ENCODE data around the gene ANKRD11. TPM values are rescaled to one million over a fixed set of nuclear protein-coding genes. Genes with fewer than 3 reads are reported as not detected.
A peak's percentile ranks its signal among the peaks of the same experiment; 100 is the strongest.
"Not testable (repeated sequence)": the region's sequence is repeated elsewhere in the genome, so short reads cannot be mapped to it uniquely, and the experiment has no call there.

Gene ANKRD11
- total RNA-seq, 3 donors from 2014 or later = 153 to 181 (median 162) TPM

DNA sequence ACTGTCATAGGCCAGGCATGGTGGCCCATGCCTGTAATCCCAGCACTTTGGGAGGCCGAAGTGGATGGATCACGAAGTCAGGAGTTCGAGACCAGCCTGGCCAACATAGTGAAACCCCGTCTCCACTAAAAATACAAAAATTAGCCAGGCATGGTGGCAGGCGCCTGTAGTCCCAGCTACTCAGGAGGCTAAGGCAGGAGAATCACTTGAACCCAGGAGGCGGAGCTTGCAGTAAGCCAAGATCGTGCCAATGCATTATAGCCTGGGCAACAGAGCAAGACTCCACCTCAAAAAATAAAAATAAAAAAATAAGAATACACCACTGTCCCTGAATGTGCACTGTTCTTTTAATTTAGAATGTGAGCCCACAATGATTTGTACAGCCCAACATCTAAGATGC, 61.8 kb downstream of the ANKRD11 start:
- peaks cover 39% of the 10 kb centered on the region for H3K4me1 Mint-ChIP-seq (ENCODE audit: low read depth)
- DNase-seq; H3K27me3 Mint-ChIP-seq (ENCODE audit: low read depth); H3K9me3 Mint-ChIP-seq; ATAC-seq; H3K4me3 Mint-ChIP-seq: not testable (repeated sequence)
- peaks cover 11% of the 10 kb centered on the region for H3K36me3 Mint-ChIP-seq (ENCODE audit: insufficient read depth)

- no peaks in the 10 kb centered on the region for H3K27me3 Mint-ChIP-seq (ENCODE audit: low read depth)
- ATAC-seq (no peak), DNase-seq (no peak)
- no peaks in the 10 kb centered on the region for H3K9me3 Mint-ChIP-seq
- H3K36me3 Mint-ChIP-seq (ENCODE audit: insufficient read depth) = peaks cover 11% of the 10 kb centered on the region
- H3K4me3 Mint-ChIP-seq = no peak overlapping the region
- H3K4me1 Mint-ChIP-seq (ENCODE audit: low read depth) = peaks cover 54% of the 10 kb centered on the region
Observed at GRCh38 chr16:89426736-89427530, 63.4 kb downstream of the ANKRD11 start.

DNA sequence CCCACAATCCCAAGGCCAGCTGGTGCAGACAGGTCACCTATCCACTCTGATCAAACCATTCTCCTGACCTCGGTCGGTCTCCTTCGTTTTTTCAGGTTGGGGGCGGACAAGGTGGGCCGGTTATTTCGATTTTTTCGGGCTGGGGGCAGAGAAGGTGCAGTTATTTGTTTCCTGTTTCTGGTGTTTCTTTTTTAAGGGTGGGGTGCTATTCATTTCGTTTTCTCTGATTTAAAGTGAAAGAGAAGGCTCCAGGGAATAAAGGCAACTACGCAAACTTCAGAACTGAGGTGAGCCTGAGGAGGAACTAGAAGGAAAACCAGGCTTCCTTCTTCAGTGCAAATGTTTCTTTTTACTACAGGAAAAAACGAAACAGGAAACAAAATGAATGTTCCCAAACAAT, 64.8 kb downstream of the ANKRD11 start:
- Mint-ChIP-seq H3K4me3 (peak overlapping the region; percentile 13), H3K36me3 (ENCODE audit: insufficient read depth) (peaks cover 11% of the 10 kb centered on the region), H3K9me3 (no peaks in the 10 kb centered on the region), H3K27me3 (ENCODE audit: low read depth) (no peaks in the 10 kb centered on the region), H3K4me1 (ENCODE audit: low read depth) (peaks cover 62% of the 10 kb centered on the region)
- no peak for DNase-seq
- ATAC-seq = no peak

DNA sequence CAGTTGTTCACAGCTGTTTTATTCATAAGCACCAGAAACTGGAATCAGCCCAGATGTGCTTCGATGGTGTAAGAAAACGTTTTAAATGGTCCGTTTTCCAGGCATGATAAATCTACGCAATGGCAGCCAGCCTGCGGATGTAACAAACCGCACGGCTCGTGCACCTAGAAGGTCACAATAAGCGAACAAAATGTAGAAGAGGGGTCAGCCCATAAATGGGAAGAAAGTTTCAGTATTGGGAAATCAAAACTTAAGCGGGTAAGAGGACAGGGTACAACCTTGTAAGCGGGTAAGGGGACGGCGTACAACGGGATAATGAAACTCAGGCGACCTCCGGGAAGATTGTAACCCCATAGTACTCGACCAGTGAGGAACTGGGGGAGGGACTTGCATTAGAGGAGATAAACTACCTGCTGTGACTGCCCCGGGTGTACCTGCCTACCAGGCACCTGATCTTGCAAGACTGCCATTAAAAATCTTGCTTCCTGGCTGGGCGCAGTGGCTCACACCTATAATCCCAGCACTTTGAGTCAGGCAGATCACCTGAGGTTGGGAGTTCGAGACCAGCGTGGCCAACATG, 66.6 kb downstream of the ANKRD11 start:
- ATAC-seq (no peak), DNase-seq (no peak)
- H3K27me3 Mint-ChIP-seq (ENCODE audit: low read depth) = no peaks in the 10 kb centered on the region
- H3K9me3 Mint-ChIP-seq = no peaks in the 10 kb centered on the region
- peaks cover 76% of the 10 kb centered on the region for H3K4me1 Mint-ChIP-seq (ENCODE audit: low read depth)
- peaks cover 9% of the 10 kb centered on the region for H3K36me3 Mint-ChIP-seq (ENCODE audit: insufficient read depth)
- no peak overlapping the region for H3K4me3 Mint-ChIP-seq

- ATAC-seq = peak; percentile 86 to 87
Observed at GRCh38 chr16:89422905-89423630, 67.3 kb downstream of the ANKRD11 start.

DNA sequence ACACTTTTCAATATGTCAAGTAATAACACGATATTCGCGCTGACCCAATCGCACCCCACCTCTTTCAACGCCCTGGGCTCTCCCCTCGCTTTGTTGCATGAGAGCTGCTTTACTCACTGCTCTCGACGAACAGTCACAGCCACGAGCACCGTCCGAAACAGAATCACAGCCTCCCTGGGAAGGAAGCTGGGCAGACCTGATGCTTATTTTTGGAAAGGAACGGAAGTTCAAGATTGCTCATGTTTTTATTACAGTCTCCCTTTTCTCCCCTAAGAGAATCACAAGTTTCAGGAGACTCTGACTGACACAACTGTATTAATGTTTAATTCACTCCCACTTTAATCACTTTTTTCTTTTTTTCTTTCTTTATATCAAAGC, 67.8 kb downstream of the ANKRD11 start:
- Mint-ChIP-seq H3K9me3 (no peaks in the 10 kb centered on the region), H3K36me3 (ENCODE audit: insufficient read depth) (peaks cover 12% of the 10 kb centered on the region), H3K4me1 (ENCODE audit: low read depth) (peaks cover 87% of the 10 kb centered on the region), H3K27me3 (ENCODE audit: low read depth) (no peaks in the 10 kb centered on the region), H3K4me3 (peak overlapping the region; percentile 47)
- ATAC-seq (peak; percentile 77 to 82), DNase-seq (no peak)

More at GRCh38 chr16:89422905-89423630, 67.3 kb downstream of the ANKRD11 start:
- Mint-ChIP-seq H3K4me1 (ENCODE audit: low read depth) (peaks cover 82% of the 10 kb centered on the region), H3K36me3 (ENCODE audit: insufficient read depth) (peaks cover 12% of the 10 kb centered on the region), H3K9me3 (no peaks in the 10 kb centered on the region), H3K27me3 (ENCODE audit: low read depth) (no peaks in the 10 kb centered on the region), H3K4me3 (peak overlapping the region; percentile 47)
- peak; percentile 51 for DNase-seq

GRCh38 chr16:89421300-89421699, 69.1 kb downstream of the ANKRD11 start:
- H3K4me1 Mint-ChIP-seq (ENCODE audit: low read depth) = peaks cover 85% of the 10 kb centered on the region

GRCh38 chr16:89420204-89420603, 70.2 kb downstream of the ANKRD11 start:
- no peak for ATAC-seq
- Mint-ChIP-seq H3K4me3 (peak overlapping the region; percentile 16), H3K4me1 (ENCODE audit: low read depth) (peaks cover 80% of the 10 kb centered on the region), H3K9me3 (no peaks in the 10 kb centered on the region), H3K27me3 (ENCODE audit: low read depth) (no peaks in the 10 kb centered on the region), H3K36me3 (ENCODE audit: insufficient read depth) (peaks cover 14% of the 10 kb centered on the region)
- no peak for DNase-seq

More at GRCh38 chr16:89421300-89421699, 69.1 kb downstream of the ANKRD11 start:
- H3K4me3 Mint-ChIP-seq; DNase-seq; H3K9me3 Mint-ChIP-seq; H3K27me3 Mint-ChIP-seq (ENCODE audit: low read depth); ATAC-seq: not testable (repeated sequence)
- peaks cover 11% of the 10 kb centered on the region for H3K36me3 Mint-ChIP-seq (ENCODE audit: insufficient read depth)

- Mint-ChIP-seq H3K4me1 (ENCODE audit: low read depth) (peaks cover 75% of the 10 kb centered on the region), H3K36me3 (ENCODE audit: insufficient read depth) (peaks cover 16% of the 10 kb centered on the region), H3K27me3 (ENCODE audit: low read depth) (no peaks in the 10 kb centered on the region), H3K4me3 (no peak overlapping the region), H3K9me3 (no peaks in the 10 kb centered on the region)
- ATAC-seq (no peak), DNase-seq (no peak)
Observed at GRCh38 chr16:89418352-89418751, 72.0 kb downstream of the ANKRD11 start.

DNA sequence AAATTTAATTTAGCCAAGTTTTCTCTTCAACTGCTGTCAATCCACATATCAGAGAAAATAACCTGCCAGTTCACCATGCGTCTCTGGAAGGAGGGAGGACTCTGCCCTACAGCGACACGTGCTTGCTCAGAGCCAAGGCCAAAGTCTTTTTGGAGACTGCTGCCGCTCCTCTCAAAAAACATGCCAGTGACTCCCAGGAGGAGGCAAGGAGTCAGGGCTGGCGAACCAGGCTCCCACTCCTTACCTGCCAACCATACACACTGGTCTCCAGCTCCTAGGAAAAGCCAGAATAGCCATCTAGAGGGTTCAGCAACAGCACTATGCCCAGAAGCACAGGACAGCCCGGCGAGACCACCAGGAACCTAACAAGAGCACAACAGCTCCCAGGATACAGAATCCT, 73.0 kb downstream of the ANKRD11 start:
- Mint-ChIP-seq H3K36me3 (ENCODE audit: insufficient read depth) (peaks cover 16% of the 10 kb centered on the region), H3K27me3 (ENCODE audit: low read depth) (no peaks in the 10 kb centered on the region), H3K4me1 (ENCODE audit: low read depth) (peaks cover 75% of the 10 kb centered on the region), H3K4me3 (no peak overlapping the region), H3K9me3 (no peaks in the 10 kb centered on the region)
- DNase-seq (no peak), ATAC-seq (no peak)

DNA sequence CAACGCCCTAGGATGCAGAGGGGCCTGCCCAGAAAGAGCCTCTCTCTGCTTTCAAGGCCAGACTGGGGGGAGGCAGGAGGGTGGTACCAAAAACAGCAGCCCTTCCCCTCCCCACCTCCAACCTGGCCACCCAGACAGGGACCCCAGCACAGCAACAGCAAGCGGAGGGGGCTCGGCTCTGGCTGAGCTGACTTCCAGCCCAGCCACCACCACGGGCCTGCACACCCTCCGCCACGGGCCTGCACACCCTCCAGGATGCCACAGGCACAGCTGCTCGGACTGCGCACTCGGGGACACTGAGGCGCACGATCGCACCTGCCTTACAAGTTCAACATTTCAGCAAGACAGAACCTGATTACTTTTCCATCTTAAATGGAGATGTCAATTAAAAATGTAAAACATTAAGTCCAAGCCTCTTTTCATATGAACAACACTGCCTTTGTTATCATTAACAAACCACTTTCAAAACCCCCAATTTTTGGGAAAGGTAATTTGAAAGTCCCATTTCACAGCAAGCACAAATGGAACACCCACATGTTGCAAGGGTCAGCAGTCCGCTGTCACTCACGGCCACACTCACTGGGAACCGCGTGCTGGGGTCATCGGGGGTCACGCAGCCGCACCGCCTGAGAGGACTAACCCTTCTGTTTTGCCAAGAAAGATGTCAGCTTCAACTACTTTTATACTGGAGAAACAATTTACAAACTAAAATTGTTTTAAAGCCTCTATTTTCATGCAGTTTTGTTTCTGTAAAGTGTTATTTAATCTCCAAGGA, 76.4 kb downstream of the ANKRD11 start:
- H3K36me3 Mint-ChIP-seq (ENCODE audit: insufficient read depth) = peaks cover 13% of the 10 kb centered on the region
- no peaks in the 10 kb centered on the region for H3K9me3 Mint-ChIP-seq
- H3K4me3 Mint-ChIP-seq = no peak overlapping the region
- ATAC-seq (no peak), DNase-seq (no peak)
- H3K27me3 Mint-ChIP-seq (ENCODE audit: low read depth) = no peaks in the 10 kb centered on the region
- H3K4me1 Mint-ChIP-seq (ENCODE audit: low read depth) = peaks cover 75% of the 10 kb centered on the region

DNA sequence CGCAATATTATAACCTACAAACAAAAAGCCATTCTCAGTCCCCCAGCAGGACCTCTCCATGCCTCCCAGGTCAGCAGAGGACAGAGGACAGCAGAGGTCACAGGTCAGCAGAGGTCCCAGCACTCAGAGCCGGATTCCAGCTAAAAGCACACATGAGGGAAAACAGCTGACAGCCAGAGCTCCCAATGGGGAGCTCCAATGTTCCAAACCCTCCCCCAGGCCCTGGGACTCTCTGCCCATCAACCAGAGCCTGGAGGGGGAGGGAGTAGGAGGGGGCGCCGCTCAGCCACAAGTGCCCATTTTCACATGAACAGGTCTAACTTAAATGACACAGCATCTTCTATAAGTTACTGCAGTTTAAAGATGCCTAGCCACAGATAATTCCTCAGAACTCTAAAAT, 77.5 kb downstream of the ANKRD11 start:
- no peaks in the 10 kb centered on the region for H3K9me3 Mint-ChIP-seq
- H3K27me3 Mint-ChIP-seq (ENCODE audit: low read depth) = no peaks in the 10 kb centered on the region
- no peak for DNase-seq
- peaks cover 79% of the 10 kb centered on the region for H3K4me1 Mint-ChIP-seq (ENCODE audit: low read depth)
- ATAC-seq = no peak
- H3K4me3 Mint-ChIP-seq = no peak overlapping the region
- H3K36me3 Mint-ChIP-seq (ENCODE audit: insufficient read depth) = peaks cover 11% of the 10 kb centered on the region

DNA sequence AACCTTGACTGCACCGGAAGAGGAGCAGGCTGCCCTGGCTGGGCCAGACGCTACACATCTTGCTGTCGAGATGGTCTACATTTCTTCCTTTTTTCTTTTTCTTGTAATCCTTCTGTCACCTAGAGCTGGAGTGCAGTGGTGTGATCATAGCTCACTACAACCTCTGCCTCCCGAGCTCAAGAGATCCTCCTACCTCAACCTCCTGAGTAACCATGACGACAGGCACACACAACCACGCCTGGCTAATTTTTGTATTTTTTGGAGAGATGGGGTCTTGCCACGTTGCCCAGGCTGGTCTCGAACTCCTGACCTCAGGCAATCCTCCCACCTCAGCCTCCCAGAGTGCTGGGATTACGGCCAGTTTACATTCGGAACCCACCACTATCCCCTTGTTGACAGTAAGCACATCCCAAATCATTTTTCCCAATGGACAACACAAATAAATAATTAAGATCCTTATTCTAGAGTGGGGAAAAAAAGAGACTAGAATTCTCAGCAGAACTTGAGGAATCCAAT, 79.0 kb downstream of the ANKRD11 start:
- peaks cover 7% of the 10 kb centered on the region for H3K36me3 Mint-ChIP-seq (ENCODE audit: insufficient read depth)
- DNase-seq (no peak), ATAC-seq (no peak)
- H3K4me3 Mint-ChIP-seq = peak overlapping the region; percentile 45
- H3K27me3 Mint-ChIP-seq (ENCODE audit: low read depth) = no peaks in the 10 kb centered on the region
- H3K9me3 Mint-ChIP-seq = no peaks in the 10 kb centered on the region
- H3K4me1 Mint-ChIP-seq (ENCODE audit: low read depth) = peaks cover 82% of the 10 kb centered on the region

DNA sequence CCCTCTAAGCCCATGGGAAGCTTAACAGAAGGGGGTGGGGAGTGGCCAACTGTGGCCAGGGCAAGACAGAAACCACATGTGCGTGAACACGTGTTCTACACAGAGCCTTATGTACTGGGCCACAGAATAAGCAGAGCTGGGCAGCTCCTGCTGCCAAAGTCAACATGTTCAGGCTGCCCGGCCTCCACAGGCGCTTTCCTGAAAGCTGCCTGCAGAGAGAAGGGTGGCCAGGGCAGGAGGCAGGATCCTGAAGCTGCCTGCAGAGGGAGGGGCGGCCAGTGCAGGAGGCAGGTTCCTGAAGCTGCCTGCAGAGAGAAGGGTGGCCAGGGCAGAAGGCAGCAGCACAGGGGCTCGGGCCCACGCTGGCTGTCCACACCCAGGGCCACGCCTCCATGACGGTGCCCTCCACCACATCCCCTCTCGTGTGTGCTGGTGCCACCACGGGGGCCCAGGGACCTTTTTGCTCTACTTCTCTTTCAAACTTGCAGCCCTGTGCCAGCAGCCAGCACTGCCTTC, 79.5 kb downstream of the ANKRD11 start:
- no peaks in the 10 kb centered on the region for H3K9me3 Mint-ChIP-seq
- H3K4me1 Mint-ChIP-seq (ENCODE audit: low read depth) = peaks cover 81% of the 10 kb centered on the region
- H3K4me3 Mint-ChIP-seq = peak overlapping the region; percentile 45
- peaks cover 2% of the 10 kb centered on the region for H3K36me3 Mint-ChIP-seq (ENCODE audit: insufficient read depth)
- no peak for DNase-seq
- ATAC-seq = no peak
- no peaks in the 10 kb centered on the region for H3K27me3 Mint-ChIP-seq (ENCODE audit: low read depth)
